Measurements from ENCODE around the gene ACAP3.

The ACAP3 gene

GRCh38 chr1:1245817-1246576, 61.7 kb downstream of the ACAP3 start:
- no peak for DNase-seq (ENCODE audit: low read depth in 2 of 2)

GRCh38 chr1:1245178-1245816, 62.4 kb downstream of the ACAP3 start:
- no peak for DNase-seq (ENCODE audit: low read depth in 2 of 2)

GRCh38 chr1:1244192-1244811, 63.4 kb downstream of the ACAP3 start:
- DNase-seq (ENCODE audit: low read depth in 2 of 2) = no peak

- DNase-seq (ENCODE audit: low read depth in 2 of 2) = no peak
These were observed 63.9 kb downstream of the ACAP3 start for GRCh38 chr1:1243807-1244191.

GRCh38 chr1:1243266-1243660, 64.5 kb downstream of the ACAP3 start:
- no peak for DNase-seq (ENCODE audit: low read depth in 2 of 2)

- no peak for DNase-seq (ENCODE audit: low read depth in 2 of 2)
These were observed 65.1 kb downstream of the ACAP3 start for GRCh38 chr1:1242461-1243265.
